Activated naive CD4-positive, alpha-beta T cell treated with anti-CD3 and anti-CD28 coated beads, Interleukin-2, amount 50 U/mL, for 24 hours (primary cell): ENCODE data around the gene GRM8.

ENCODE experiments used
- H3K27ac Mint-ChIP-seq: one replicate; pipeline ENCODE4 v1.8.0; 2021; ENCODE audit warnings: mild to moderate bottlenecking, mixed read lengths
- H3K27me3 Mint-ChIP-seq: one replicate; pipeline ENCODE4 v1.8.0; 2021; ENCODE audit warnings: mixed read lengths
- H3K36me3 Mint-ChIP-seq: one replicate; pipeline ENCODE4 v1.8.0; 2021; ENCODE audit warnings: mixed read lengths
- H3K4me1 Mint-ChIP-seq: one replicate; pipeline ENCODE4 v1.8.0; 2021; ENCODE audit warnings: mixed read lengths
- H3K4me3 Mint-ChIP-seq: one replicate; pipeline ENCODE4 v1.8.0; 2021; ENCODE audit warnings: mild to moderate bottlenecking, mixed read lengths
- H3K9me3 Mint-ChIP-seq: one replicate; pipeline ENCODE4 v1.8.0; 2021; ENCODE audit warnings: mixed read lengths

The GRM8 gene

GRCh38 chr7:126656165-126656564, 596.6 kb downstream of the GRM8 start:
- Mint-ChIP-seq H3K4me1 (no peaks in the 10 kb centered on the region), H3K27me3 (no peaks in the 10 kb centered on the region), H3K4me3 (no peak overlapping the region), H3K36me3 (no peaks in the 10 kb centered on the region), H3K27ac (no peak overlapping the region), H3K9me3 (no peaks in the 10 kb centered on the region)

GRCh38 chr7:126637538-126637937, 615.2 kb downstream of the GRM8 start:
- Mint-ChIP-seq H3K9me3 (no peaks in the 10 kb centered on the region), H3K27me3 (no peaks in the 10 kb centered on the region), H3K27ac (no peak overlapping the region), H3K4me1 (no peaks in the 10 kb centered on the region), H3K36me3 (no peaks in the 10 kb centered on the region), H3K4me3 (no peak overlapping the region)

GRCh38 chr7:126635545-126635944, 617.2 kb downstream of the GRM8 start:
- Mint-ChIP-seq H3K4me1 (no peaks in the 10 kb centered on the region), H3K36me3 (no peaks in the 10 kb centered on the region), H3K27ac (no peak overlapping the region), H3K4me3 (no peak overlapping the region), H3K9me3 (no peaks in the 10 kb centered on the region), H3K27me3 (no peaks in the 10 kb centered on the region)

GRCh38 chr7:126608339-126608776, 644.4 kb downstream of the GRM8 start:
- Mint-ChIP-seq H3K4me1 (no peaks in the 10 kb centered on the region), H3K27ac (no peak overlapping the region), H3K27me3 (no peaks in the 10 kb centered on the region), H3K36me3 (no peaks in the 10 kb centered on the region), H3K9me3 (no peaks in the 10 kb centered on the region), H3K4me3 (no peak overlapping the region)

GRCh38 chr7:126606331-126606730, 646.4 kb downstream of the GRM8 start:
- no peak overlapping the region for H3K27ac Mint-ChIP-seq
- H3K27me3 Mint-ChIP-seq: no peaks in the 10 kb centered on the region
- no peaks in the 10 kb centered on the region for H3K4me1 Mint-ChIP-seq
- no peaks in the 10 kb centered on the region for H3K9me3 Mint-ChIP-seq
- no peaks in the 10 kb centered on the region for H3K36me3 Mint-ChIP-seq
- no peak overlapping the region for H3K4me3 Mint-ChIP-seq

- H3K9me3 Mint-ChIP-seq: no peaks in the 10 kb centered on the region
- H3K27ac Mint-ChIP-seq: no peak overlapping the region
- H3K36me3 Mint-ChIP-seq: no peaks in the 10 kb centered on the region
- H3K27me3 Mint-ChIP-seq: no peaks in the 10 kb centered on the region
- H3K4me3 Mint-ChIP-seq: no peak overlapping the region
- no peaks in the 10 kb centered on the region for H3K4me1 Mint-ChIP-seq
These were observed 647.2 kb downstream of the GRM8 start for GRCh38 chr7:126605553-126605952.

- Mint-ChIP-seq H3K4me3 (no peak overlapping the region), H3K27me3 (no peaks in the 10 kb centered on the region), H3K27ac (no peak overlapping the region), H3K4me1 (no peaks in the 10 kb centered on the region), H3K9me3 (no peaks in the 10 kb centered on the region), H3K36me3 (no peaks in the 10 kb centered on the region)
These were observed 647.7 kb downstream of the GRM8 start for GRCh38 chr7:126605056-126605455.

GRCh38 chr7:126589068-126589684, 663.6 kb downstream of the GRM8 start:
- H3K27ac Mint-ChIP-seq: no peak overlapping the region
- H3K36me3 Mint-ChIP-seq: no peaks in the 10 kb centered on the region
- H3K9me3 Mint-ChIP-seq: peaks cover 6% of the 10 kb centered on the region
- no peaks in the 10 kb centered on the region for H3K27me3 Mint-ChIP-seq
- H3K4me1 Mint-ChIP-seq: no peaks in the 10 kb centered on the region
- no peak overlapping the region for H3K4me3 Mint-ChIP-seq

GRCh38 chr7:126578338-126578737, 674.4 kb downstream of the GRM8 start:
- Mint-ChIP-seq H3K27me3 (no peaks in the 10 kb centered on the region), H3K4me3 (no peak overlapping the region), H3K9me3 (peaks cover 7% of the 10 kb centered on the region), H3K36me3 (no peaks in the 10 kb centered on the region), H3K27ac (no peak overlapping the region), H3K4me1 (no peaks in the 10 kb centered on the region)

- Mint-ChIP-seq H3K9me3 (peaks cover 7% of the 10 kb centered on the region), H3K4me1 (no peaks in the 10 kb centered on the region), H3K27ac (no peak overlapping the region), H3K36me3 (no peaks in the 10 kb centered on the region), H3K27me3 (no peaks in the 10 kb centered on the region), H3K4me3 (no peak overlapping the region)
These were observed 678.2 kb downstream of the GRM8 start for GRCh38 chr7:126574276-126575250.

- Mint-ChIP-seq H3K4me1 (no peaks in the 10 kb centered on the region), H3K4me3 (no peak overlapping the region), H3K36me3 (no peaks in the 10 kb centered on the region)
These were observed 681.9 kb downstream of the GRM8 start for GRCh38 chr7:126570845-126571244.

GRCh38 chr7:126569402-126569801, 683.3 kb downstream of the GRM8 start:
- H3K27ac Mint-ChIP-seq: no peak overlapping the region
- H3K4me3 Mint-ChIP-seq: no peak overlapping the region
- no peaks in the 10 kb centered on the region for H3K4me1 Mint-ChIP-seq
- H3K9me3 Mint-ChIP-seq: no peaks in the 10 kb centered on the region
- no peaks in the 10 kb centered on the region for H3K36me3 Mint-ChIP-seq
- H3K27me3 Mint-ChIP-seq: no peaks in the 10 kb centered on the region

More at GRCh38 chr7:126570845-126571244, 681.9 kb downstream of the GRM8 start:
- no peak overlapping the region for H3K27ac Mint-ChIP-seq
- no peaks in the 10 kb centered on the region for H3K27me3 Mint-ChIP-seq
- no peaks in the 10 kb centered on the region for H3K9me3 Mint-ChIP-seq

- Mint-ChIP-seq H3K9me3 (no peaks in the 10 kb centered on the region), H3K4me3 (no peak overlapping the region), H3K27ac (no peak overlapping the region), H3K4me1 (no peaks in the 10 kb centered on the region), H3K27me3 (no peaks in the 10 kb centered on the region), H3K36me3 (no peaks in the 10 kb centered on the region)
These were observed 695.5 kb downstream of the GRM8 start for GRCh38 chr7:126557271-126557670.

GRCh38 chr7:126541406-126541805, 711.3 kb downstream of the GRM8 start:
- H3K27me3 Mint-ChIP-seq: no peaks in the 10 kb centered on the region
- H3K4me3 Mint-ChIP-seq: no peak overlapping the region
- H3K36me3 Mint-ChIP-seq: no peaks in the 10 kb centered on the region

GRCh38 chr7:126535176-126535575, 717.6 kb downstream of the GRM8 start:
- H3K27me3 Mint-ChIP-seq: no peaks in the 10 kb centered on the region
- no peak overlapping the region for H3K4me3 Mint-ChIP-seq
- no peak overlapping the region for H3K27ac Mint-ChIP-seq

More at GRCh38 chr7:126541406-126541805, 711.3 kb downstream of the GRM8 start:
- H3K27ac Mint-ChIP-seq: no peak overlapping the region
- peaks cover 4% of the 10 kb centered on the region for H3K9me3 Mint-ChIP-seq
- H3K4me1 Mint-ChIP-seq: no peaks in the 10 kb centered on the region

GRCh38 chr7:126533715-126534114, 719.0 kb downstream of the GRM8 start:
- Mint-ChIP-seq H3K27ac (no peak overlapping the region), H3K36me3 (no peaks in the 10 kb centered on the region), H3K4me1 (no peaks in the 10 kb centered on the region), H3K4me3 (no peak overlapping the region), H3K27me3 (no peaks in the 10 kb centered on the region), H3K9me3 (no peaks in the 10 kb centered on the region)

More at GRCh38 chr7:126535176-126535575, 717.6 kb downstream of the GRM8 start:
- Mint-ChIP-seq H3K36me3 (no peaks in the 10 kb centered on the region), H3K9me3 (no peaks in the 10 kb centered on the region), H3K4me1 (no peaks in the 10 kb centered on the region)
